Measurements from ENCODE around the gene PDIK1L. TPM values are rescaled to one million over a fixed set of nuclear protein-coding genes. Genes with fewer than 3 reads are reported as not detected.
A peak's percentile ranks its signal among the peaks of the same experiment; 100 is the strongest.

The PDIK1L gene
- total RNA-seq, 1 experiment from 2014 or later = 7.3 TPM

- no peak for DNase-seq (ENCODE audit: low spot score)
Measured at GRCh38 chr1:26122988-26123973, 11.7 kb downstream of the PDIK1L start.

GRCh38 chr1:26124418-26125331 lies 13.1 kb downstream of the PDIK1L start:
- no peak for DNase-seq (ENCODE audit: low spot score)

GRCh38 chr1:26125382-26125781 lies 13.8 kb downstream of the PDIK1L start:
- DNase-seq (ENCODE audit: low spot score) = no peak

- no peak for DNase-seq (ENCODE audit: low spot score)
Measured at GRCh38 chr1:26125946-26126320, 14.3 kb downstream of the PDIK1L start.

GRCh38 chr1:26126321-26127084 lies 14.9 kb downstream of the PDIK1L start:
- DNase-seq (ENCODE audit: low spot score) = peak; percentile 95

- DNase-seq (ENCODE audit: low spot score) = no peak
Measured at GRCh38 chr1:26127235-26128163, 15.9 kb downstream of the PDIK1L start.

GRCh38 chr1:26129778-26130177 lies 18.2 kb downstream of the PDIK1L start:
- no peak for DNase-seq (ENCODE audit: low spot score)

DNA sequence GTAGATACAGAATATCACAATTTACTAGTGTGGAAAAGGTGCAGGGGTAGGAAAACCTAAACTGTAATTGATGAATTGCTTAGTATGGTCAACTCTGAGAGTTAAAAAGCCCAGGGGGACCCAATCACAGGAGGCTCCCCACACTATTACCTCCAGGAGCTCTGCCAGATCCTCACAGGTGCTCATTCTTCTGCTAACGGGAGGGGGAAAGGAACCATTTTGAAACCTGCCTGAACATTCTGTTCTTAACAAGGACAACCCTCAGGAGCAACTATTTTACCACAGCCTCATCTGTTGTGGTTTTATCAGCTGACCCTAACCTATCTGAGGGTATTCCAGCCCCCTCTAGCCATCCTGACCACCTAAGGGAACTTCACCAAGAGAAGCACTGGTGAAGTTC lies 19.1 kb downstream of the PDIK1L start:
- DNase-seq (ENCODE audit: low spot score) = no peak

GRCh38 chr1:26132128-26132833 lies 20.7 kb downstream of the PDIK1L start:
- DNase-seq (ENCODE audit: low spot score) = no peak

GRCh38 chr1:26132834-26133167 lies 21.2 kb downstream of the PDIK1L start:
- DNase-seq (ENCODE audit: low spot score) = no peak

- DNase-seq (ENCODE audit: low spot score) = no peak
Measured at GRCh38 chr1:26134466-26134865, 22.8 kb downstream of the PDIK1L start.

GRCh38 chr1:26138974-26139558 lies 27.4 kb downstream of the PDIK1L start:
- DNase-seq (ENCODE audit: low spot score) = no peak

- DNase-seq (ENCODE audit: low spot score) = no peak
Measured at GRCh38 chr1:26142159-26142558, 30.5 kb downstream of the PDIK1L start.

GRCh38 chr1:26145041-26145959 lies 33.7 kb downstream of the PDIK1L start:
- peak; percentile 66 for DNase-seq (ENCODE audit: low spot score)

GRCh38 chr1:26145960-26146294 lies 34.3 kb downstream of the PDIK1L start:
- DNase-seq (ENCODE audit: low spot score) = no peak

DNA sequence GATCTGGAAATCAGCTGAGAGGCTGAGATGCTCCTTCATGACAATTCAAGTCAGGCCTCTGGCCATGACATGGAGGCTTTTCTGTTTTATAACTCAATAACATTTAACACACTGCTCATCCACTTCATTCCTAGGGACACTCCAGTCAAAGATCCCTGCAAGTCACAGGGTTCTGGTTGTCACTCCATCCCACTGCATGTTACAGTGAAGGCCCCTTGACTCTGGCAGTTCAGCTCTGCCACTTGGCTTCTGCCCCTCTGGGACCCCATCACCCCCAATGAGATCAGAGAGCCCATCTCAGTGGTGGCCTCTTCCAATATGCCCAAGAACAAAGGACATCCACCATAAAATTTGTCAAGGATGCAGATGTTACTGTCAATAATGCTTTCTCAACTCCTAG lies 37.3 kb downstream of the PDIK1L start:
- DNase-seq (ENCODE audit: low spot score) = no peak

GRCh38 chr1:26153966-26154532 lies 42.4 kb downstream of the PDIK1L start:
- no peak for DNase-seq (ENCODE audit: low spot score)

GRCh38 chr1:26154750-26155149 lies 43.1 kb downstream of the PDIK1L start:
- DNase-seq (ENCODE audit: low spot score) = no peak

Measured in H4 (cell line).